Pulmonary artery endothelial cell (primary cell): ENCODE data around the gene RBM39. TPM values are rescaled to one million over a fixed set of nuclear protein-coding genes. Genes with fewer than 3 reads are reported as not detected.

Experiments used
- DNase-seq: peaks from one replicate; pipeline ENCODE4 v3.0.0-alpha.2; 2011; ENCODE audit warnings: low read depth, low spot score
- total RNA-seq: library from RNA; depleted of rRNA; stranded (reverse); fragments of >200 nt; gene quantifications from 2 replicates; pipeline ENCODE4 v1.2.3, GENCODE V29; 2014

RBM39 gene
- total RNA-seq, 1 donor from 2014 or later = 247 TPM

GRCh38 chr20:35680452-35681183 is 61.4 kb downstream of the RBM39 start:
- no peak for DNase-seq

DNA sequence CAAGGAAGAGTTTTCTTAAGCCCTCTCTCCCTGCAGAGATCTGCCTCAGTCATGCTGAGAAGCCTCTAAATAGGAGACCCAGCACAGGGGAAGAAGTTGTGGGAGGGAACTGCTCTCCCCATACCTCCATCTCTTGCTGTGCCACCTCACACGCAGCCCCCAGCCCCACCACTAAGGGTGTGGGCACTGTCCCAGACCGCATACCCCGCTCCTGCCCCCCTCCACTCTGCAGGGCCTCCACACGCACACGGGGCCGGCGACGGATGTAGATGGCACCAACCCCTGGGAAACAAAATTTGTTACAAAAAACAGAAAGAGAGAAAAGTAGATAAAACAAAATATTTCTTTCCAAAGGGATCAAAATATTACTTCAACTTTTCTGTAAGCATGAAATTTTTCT is 67.1 kb downstream of the RBM39 start:
- no peak for DNase-seq

GRCh38 chr20:35673884-35674283 is 68.2 kb downstream of the RBM39 start:
- no peak for DNase-seq

DNA sequence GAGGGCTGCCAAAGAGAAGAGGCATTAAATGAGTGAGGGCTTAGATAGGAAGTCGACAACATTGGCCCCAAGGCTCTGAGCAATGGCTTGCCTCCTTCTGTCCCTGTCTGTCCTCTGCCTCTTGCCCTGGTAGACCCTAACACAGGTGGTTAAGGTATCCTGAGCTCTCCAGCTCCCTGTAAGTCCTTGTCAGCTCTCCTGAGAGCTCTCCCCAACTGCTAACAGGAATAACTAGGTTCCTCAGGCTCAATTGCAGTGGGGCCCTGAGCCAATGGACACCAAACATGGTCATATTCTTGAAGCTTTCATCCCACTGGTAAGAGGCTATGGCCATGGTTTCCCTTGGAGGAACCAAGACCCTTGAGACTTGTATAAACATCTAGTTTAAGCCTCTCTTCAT is 72.4 kb downstream of the RBM39 start:
- DNase-seq = no peak

- DNase-seq = no peak
These were observed 72.8 kb downstream of the RBM39 start for GRCh38 chr20:35669221-35669620.

- DNase-seq = no peak
These were observed 76.1 kb downstream of the RBM39 start for GRCh38 chr20:35665949-35666288.

GRCh38 chr20:35664466-35665206 is 77.4 kb downstream of the RBM39 start, which contains the start of the genes CPNE1 and RBM12:
Gene CPNE1 (minus strand): TSS chr20:35664900. CDS start chr20:35632923, 31,977 bp downstream.
Gene RBM12 (minus strand): TSS chr20:35664900. CDS start chr20:35655322, 9,578 bp downstream.
- peak; percentile 68 for DNase-seq

- DNase-seq = no peak
These were observed 78.3 kb downstream of the RBM39 start for GRCh38 chr20:35663516-35664465.

DNA sequence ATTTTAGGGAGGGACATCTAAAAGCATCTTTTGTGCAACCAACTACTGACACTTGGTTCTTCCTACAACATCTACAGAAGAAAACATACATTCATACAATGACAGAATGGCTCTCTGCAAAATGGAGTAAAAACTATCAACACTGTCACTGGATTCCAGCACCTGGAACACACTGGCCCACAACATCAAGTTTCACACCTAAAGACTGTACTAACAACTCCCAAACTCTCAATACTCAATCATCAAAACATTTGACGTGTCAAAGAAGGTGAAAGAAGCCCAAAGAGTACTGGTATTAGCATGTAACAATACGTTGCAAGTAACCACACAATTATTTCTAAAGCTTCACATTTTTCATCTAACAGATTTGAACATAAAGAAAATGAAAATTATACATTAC is 79.5 kb downstream of the RBM39 start:
- no peak for DNase-seq

DNA sequence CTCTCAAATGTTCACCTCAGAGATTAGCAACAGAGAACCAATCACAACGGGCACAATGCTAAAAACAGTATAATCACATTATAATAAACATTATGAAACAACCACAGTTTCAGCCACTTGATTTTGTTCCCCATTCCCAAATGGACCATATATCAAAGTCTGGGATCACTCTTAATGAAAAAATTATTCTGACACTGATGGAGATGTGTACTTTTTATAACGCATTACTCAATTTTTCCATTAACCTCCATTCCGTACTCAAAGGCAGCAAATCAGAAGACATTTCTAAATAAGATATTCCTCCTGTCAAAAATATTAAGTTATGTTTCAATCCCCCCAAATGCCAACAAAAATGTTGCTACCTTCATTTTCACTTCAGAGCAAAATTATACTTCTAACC is 80.2 kb downstream of the RBM39 start:
- DNase-seq = no peak

DNA sequence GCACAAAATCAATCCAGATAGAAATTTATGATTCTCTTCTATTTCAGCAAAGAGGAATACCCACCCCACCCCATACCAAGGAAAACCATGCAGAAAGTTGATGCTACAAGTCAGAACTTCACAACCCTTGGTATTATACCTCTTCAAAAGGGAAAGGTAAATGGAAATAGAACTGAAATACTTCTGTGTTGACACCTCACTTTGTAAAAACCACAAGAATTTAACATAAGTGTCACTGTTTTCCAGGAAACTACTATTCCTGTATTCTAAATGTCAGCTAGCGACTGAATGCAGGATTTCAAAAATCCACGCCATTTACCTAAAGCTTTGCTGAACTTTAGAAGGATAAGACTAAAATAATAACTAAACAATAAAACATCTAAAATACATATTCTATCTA is 81.0 kb downstream of the RBM39 start:
- no peak for DNase-seq

- DNase-seq = no peak
These were observed 81.7 kb downstream of the RBM39 start for GRCh38 chr20:35660122-35660937.

DNA sequence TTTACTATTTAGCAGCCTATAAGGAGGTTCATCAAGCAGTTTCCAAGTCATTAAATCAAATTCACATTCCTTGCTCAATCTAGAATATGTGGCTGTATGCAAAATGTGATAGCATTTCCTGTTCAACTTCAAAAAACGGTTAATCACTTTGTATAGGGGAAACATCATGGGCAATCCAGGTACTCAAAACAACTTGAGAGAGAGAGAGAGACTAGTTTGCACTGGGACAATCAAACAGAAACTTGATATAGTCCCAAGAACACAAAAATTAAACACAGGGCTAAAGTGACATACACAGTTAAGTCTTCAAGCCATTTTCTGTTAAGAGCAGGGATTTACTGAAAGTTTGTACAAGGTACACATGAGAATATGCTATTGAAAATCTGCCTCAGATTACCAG is 84.8 kb downstream of the RBM39 start:
- DNase-seq = no peak

DNA sequence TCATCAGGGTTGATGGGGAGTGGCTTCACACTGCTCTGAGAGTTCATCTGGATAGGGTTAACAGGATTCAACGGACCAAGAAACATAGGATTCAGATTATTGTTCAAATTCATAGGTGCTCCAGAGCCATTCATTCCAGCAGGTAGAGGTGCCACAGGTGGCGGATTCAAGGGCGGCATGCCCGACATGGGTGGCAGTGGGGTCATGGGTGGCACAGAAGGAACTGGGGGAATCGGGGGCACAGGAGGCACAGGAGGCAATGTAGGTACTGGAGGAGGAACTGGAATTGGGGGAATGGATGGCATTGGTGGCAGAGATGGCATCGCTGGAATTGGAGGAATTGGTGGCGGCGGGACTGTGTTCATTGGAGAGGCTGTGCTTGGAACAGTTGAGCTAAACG is 87.6 kb downstream of the RBM39 start:
- no peak for DNase-seq

GRCh38 chr20:35653893-35654292 is 88.2 kb downstream of the RBM39 start:
- no peak for DNase-seq

Other genes with a start within 250 kb of the RBM39 start
- gene C20orf173, start 212.6 kb downstream of the RBM39 start, total RNA-seq = not detected in 2 replicates
- 254 and 305 TPM in 2 replicates for gene ERGIC3, start 200.2 kb downstream of the RBM39 start, total RNA-seq
- 6.7 and 13.7 TPM in 2 replicates for gene SPAG4, start 126.4 kb downstream of the RBM39 start, total RNA-seq
- gene CPNE1, start 77.4 kb downstream of the RBM39 start, total RNA-seq = 160 and 166 TPM in 2 replicates
- gene RBM12, start 77.4 kb downstream of the RBM39 start, total RNA-seq = 64.1 and 70.8 TPM in 2 replicates
- gene NFS1, start 42.9 kb downstream of the RBM39 start, total RNA-seq = 22.3 and 48.5 TPM in 2 replicates
- 110 and 266 TPM in 2 replicates for gene ROMO1, start 42.9 kb downstream of the RBM39 start, total RNA-seq
- gene PHF20, start 29.8 kb upstream of the RBM39 start, total RNA-seq = 29.8 and 30.9 TPM in 2 replicates
- 80.4 and 82.5 TPM in 2 replicates for gene SCAND1, start 212.2 kb upstream of the RBM39 start, total RNA-seq
- gene CNBD2, start 226.3 kb upstream of the RBM39 start, total RNA-seq = 2.8 and 3.8 TPM in 2 replicates